ENCODE results near the gene ILF2.
"Not testable (repeated sequence)": the region's sequence is repeated elsewhere in the genome, so short reads cannot be mapped to it uniquely, and the experiment has no call there.

ILF2 gene

DNA sequence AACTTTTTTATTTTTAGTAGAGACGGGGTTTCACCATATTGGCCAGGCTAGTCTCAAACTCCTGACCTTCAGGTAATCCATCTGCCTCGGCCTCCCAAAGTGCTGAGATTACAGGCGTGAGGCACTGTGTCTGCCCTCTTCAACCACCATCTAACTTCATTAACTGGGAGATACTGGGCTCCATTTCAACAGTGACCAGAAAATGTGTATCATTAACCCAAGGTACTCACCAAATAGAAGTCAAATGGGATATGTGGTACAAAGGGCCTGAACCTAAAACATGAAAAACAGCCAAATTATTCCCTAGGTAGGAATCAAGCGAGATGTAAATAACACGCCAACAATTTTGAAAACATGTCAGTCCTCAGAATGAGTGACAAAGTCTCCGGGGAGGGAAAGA, 1.2 kb downstream of the ILF2 start:
- TF ChIP-seq, protein P1, sequence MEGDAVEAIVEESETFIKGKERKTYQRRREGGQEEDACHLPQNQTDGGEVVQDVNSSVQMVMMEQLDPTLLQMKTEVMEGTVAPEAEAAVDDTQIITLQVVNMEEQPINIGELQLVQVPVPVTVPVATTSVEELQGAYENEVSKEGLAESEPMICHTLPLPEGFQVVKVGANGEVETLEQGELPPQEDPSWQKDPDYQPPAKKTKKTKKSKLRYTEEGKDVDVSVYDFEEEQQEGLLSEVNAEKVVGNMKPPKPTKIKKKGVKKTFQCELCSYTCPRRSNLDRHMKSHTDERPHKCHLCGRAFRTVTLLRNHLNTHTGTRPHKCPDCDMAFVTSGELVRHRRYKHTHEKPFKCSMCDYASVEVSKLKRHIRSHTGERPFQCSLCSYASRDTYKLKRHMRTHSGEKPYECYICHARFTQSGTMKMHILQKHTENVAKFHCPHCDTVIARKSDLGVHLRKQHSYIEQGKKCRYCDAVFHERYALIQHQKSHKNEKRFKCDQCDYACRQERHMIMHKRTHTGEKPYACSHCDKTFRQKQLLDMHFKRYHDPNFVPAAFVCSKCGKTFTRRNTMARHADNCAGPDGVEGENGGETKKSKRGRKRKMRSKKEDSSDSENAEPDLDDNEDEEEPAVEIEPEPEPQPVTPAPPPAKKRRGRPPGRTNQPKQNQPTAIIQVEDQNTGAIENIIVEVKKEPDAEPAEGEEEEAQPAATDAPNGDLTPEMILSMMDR (IDR thresholded peaks at IDR 0.05; ENCODE audit: low read depth, low read length), result no peak
- DNase-seq (ENCODE audit: extremely low read depth, low read depth), result no peak

DNA sequence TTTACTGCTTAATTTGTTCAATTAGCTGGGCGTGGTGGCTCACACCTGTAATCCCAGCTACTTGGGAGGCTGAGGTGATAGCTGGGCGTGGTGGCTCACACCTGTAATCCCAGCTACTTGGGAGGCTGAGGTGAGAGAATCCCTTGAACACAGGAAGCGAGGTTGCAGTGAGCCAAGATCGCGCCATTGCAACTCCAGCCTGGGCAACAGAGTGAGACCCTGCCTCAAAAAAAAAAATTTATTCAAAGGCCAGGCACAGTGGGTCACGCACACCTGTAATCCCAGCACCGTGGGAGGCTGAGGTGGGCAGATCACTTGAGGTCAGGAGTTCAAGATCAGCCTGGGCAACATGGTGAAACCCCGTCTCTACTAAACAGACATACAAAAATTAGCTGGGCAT, 2.1 kb downstream of the ILF2 start:
- DNase-seq (ENCODE audit: extremely low read depth, low read depth), result not testable (repeated sequence)

DNA sequence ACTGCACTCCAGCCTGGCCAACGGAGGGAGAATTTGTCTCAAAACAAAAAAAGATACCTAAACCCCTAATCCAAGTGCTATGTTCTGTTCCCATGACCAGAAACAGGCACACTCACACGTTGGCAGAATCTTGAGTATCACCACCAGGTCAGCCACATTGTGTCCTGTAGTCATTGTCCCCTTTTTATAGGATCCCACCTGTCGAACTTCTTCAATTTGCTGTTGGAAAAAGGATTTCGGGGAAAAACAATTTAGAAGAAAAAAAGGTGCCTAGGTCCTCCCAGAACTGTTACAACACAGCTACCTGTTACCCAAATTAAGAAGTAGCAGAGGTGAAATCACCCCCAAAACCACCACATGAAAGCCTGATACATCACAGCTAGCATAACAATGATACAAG, 3.4 kb downstream of the ILF2 start:
- no peak for DNase-seq (ENCODE audit: extremely low read depth, low read depth)
- TF ChIP-seq, protein P1 (IDR thresholded peaks at IDR 0.05; ENCODE audit: low read depth, low read length), result no peak

DNA sequence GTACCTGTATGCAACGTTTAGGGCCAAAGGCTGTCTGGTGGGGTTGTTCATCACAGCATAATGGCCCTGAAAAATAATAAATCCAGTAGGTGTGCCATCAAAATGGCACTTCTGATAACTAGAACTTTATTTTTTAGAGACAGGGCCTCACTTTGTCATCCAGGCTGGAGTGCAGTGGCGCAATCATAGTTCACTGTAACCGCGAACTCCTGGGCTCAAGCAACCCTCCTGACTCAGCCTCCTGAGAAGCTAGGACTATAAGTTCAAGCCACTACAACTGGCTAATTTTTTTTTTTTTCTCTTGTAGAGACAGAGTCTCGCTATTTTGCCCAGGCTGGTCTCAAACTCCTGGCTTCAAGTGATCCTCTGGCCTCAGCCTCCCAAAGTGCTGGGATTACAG, 7.6 kb downstream of the ILF2 start:
- DNase-seq (ENCODE audit: extremely low read depth, low read depth), result no peak
- TF ChIP-seq, protein P1 (IDR thresholded peaks at IDR 0.05; ENCODE audit: low read depth, low read length), result no peak

DNA sequence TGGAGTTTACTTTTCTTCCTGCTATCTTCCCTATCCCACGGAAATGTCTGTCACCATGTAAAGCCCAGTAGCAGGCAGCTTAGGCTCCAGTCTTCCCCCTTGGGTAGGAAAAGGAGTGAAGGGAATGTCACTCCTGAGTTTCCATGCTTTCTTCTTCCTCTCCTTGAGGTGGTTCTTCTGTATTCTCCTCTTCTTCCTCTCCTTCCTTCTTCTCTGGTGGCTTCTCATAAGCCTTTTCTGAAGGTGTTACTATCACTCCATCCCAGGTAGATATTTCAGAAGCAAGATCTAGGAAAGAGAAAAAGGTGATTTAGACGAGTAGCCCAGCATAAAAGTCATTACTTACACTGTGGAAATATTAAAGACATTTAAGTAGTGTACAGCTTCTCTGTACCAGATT, 8.5 kb downstream of the ILF2 start:
- TF ChIP-seq, protein P1 (IDR thresholded peaks at IDR 0.05; ENCODE audit: low read depth, low read length), result no peak
- no peak for DNase-seq (ENCODE audit: extremely low read depth, low read depth)

DNA sequence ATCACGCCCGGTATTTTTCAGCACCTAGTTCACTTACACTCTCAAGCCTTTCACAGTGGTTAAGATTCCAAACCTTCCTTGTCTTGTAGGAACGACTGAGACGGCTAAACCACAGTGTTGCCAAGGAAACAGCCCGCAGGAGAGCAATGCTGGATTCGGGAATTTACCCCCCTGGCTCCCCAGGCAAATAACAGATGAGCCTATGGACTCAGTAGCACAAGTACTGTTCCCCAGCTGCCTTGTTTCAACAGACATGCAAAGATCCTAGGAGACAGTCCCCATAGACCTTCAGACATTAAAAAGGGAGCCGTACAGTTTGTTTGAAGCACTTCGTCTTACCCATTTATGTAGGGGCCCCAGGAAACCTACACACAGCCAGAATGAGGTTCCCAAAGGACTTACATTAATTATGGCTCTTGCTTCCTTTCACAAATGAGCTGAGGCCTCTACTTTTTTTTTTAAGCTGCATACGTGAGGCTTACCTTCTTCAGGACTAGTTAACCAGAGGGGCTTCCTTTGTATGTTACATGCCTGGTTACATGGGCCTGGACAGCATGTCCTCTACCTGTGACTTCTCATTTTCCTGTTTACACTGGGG, 9.6 kb downstream of the ILF2 start:
- TF ChIP-seq, protein P1 (IDR thresholded peaks at IDR 0.05; ENCODE audit: low read depth, low read length), result no peak
- no peak for DNase-seq (ENCODE audit: extremely low read depth, low read depth)

DNA sequence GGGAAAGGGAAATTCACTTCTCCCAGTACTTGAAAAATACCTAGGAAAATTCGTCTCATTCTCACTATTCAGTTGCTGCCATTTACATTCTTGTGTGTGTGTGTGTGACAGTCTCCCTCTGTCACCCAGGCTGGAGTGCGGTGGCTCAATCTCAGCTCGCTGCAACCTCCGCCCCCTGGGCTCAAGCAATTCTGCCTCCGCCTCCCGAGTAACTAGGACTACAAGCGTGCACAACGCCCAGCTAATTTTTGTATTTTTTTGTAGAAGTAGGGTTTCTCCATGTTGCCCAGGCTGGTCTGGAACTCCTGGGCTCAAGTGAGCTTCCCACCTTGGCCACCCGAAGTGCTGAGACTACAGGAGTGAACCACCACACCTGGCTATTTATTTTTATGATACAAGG, 11.1 kb downstream of the ILF2 start:
- DNase-seq (ENCODE audit: extremely low read depth, low read depth), result no peak
- TF ChIP-seq, protein P1 (IDR thresholded peaks at IDR 0.05; ENCODE audit: low read depth, low read length), result no peak

DNA sequence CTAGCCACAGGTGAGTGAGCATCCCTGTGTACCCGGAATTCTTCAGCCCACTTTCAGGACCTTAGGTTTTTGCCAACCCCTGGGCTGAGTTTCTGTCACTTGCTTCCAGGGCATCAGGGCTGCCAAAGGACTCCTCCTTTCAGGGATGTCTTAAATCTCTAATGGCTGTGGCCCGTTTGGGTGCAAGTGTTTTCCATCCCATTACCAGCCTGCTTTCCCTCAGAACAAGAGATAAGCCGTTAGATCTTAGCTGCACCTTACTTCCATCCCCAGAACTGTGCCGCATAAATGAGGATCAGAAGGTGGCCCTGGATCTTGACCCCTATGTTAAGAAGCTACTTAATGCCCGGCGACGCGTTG, 11.6 kb downstream of the ILF2 start:
- DNase-seq (ENCODE audit: extremely low read depth, low read depth), result no peak
- TF ChIP-seq, protein P1 (IDR thresholded peaks at IDR 0.05; ENCODE audit: low read depth, low read length), result no peak
